ENCODE measurements around the gene FAM149B1.

Gene FAM149B1

GRCh38 chr10:73226663-73227062 lies 58.7 kb downstream of the FAM149B1 start:
- no peak overlapping the region for H3K27ac ChIP-seq (ENCODE audit: low read depth, low read length)

GRCh38 chr10:73228247-73228646 lies 60.3 kb downstream of the FAM149B1 start:
- H3K4me3 ChIP-seq (ENCODE audit: low read depth in 1 of 2, low read length in 2 of 2), result no peak overlapping the region
- H3K27ac ChIP-seq (ENCODE audit: low read depth, low read length), result no peak overlapping the region
- H3K9ac ChIP-seq (ENCODE audit: low read depth in 1 of 2, low read length in 2 of 2), result no peak overlapping the region
- H3K36me3 ChIP-seq (ENCODE audit: control insufficient read depth in 1 of 2, insufficient read depth in 2 of 2, low read length in 2 of 2), result peaks cover 0 to 25% of the 10 kb centered on the region in 2 donors
- no peaks in the 10 kb centered on the region for H3K27me3 ChIP-seq (ENCODE audit: control insufficient read depth in 1 of 2, insufficient read depth in 2 of 2, low read length in 2 of 2)
- H3K9me3 ChIP-seq (ENCODE audit: control insufficient read depth in 1 of 2, low read length in 2 of 2), result no peaks in the 10 kb centered on the region
- no peaks in the 10 kb centered on the region for H3K4me1 ChIP-seq (ENCODE audit: control insufficient read depth in 1 of 2, insufficient read depth in 2 of 2, low read length in 2 of 2)

More at GRCh38 chr10:73226663-73227062, 58.7 kb downstream of the FAM149B1 start:
- peaks cover 0 to 16% of the 10 kb centered on the region in 2 donors for H3K36me3 ChIP-seq (ENCODE audit: control insufficient read depth in 1 of 2, insufficient read depth in 2 of 2, low read length in 2 of 2)
- no peaks in the 10 kb centered on the region for H3K9me3 ChIP-seq (ENCODE audit: control insufficient read depth in 1 of 2, low read length in 2 of 2)
- no peaks in the 10 kb centered on the region for H3K27me3 ChIP-seq (ENCODE audit: control insufficient read depth in 1 of 2, insufficient read depth in 2 of 2, low read length in 2 of 2)
- no peak overlapping the region for H3K9ac ChIP-seq (ENCODE audit: low read depth in 1 of 2, low read length in 2 of 2)
- no peaks in the 10 kb centered on the region for H3K4me1 ChIP-seq (ENCODE audit: control insufficient read depth in 1 of 2, insufficient read depth in 2 of 2, low read length in 2 of 2)
- H3K4me3 ChIP-seq (ENCODE audit: low read depth in 1 of 2, low read length in 2 of 2), result no peak overlapping the region

GRCh38 chr10:73229567-73229966 lies 61.6 kb downstream of the FAM149B1 start:
- H3K27ac ChIP-seq (ENCODE audit: low read depth, low read length), result no peak overlapping the region
- peaks cover 3 to 30% of the 10 kb centered on the region in 2 donors for H3K36me3 ChIP-seq (ENCODE audit: control insufficient read depth in 1 of 2, insufficient read depth in 2 of 2, low read length in 2 of 2)

GRCh38 chr10:73232887-73233286 lies 65.0 kb downstream of the FAM149B1 start:
- H3K4me1 ChIP-seq (ENCODE audit: control insufficient read depth in 1 of 2, insufficient read depth in 2 of 2, low read length in 2 of 2), result no peaks in the 10 kb centered on the region
- no peaks in the 10 kb centered on the region for H3K9me3 ChIP-seq (ENCODE audit: control insufficient read depth in 1 of 2, low read length in 2 of 2)
- no peak overlapping the region for H3K9ac ChIP-seq (ENCODE audit: low read depth in 1 of 2, low read length in 2 of 2)
- H3K27ac ChIP-seq (ENCODE audit: low read depth, low read length), result no peak overlapping the region
- peaks cover 6 to 44% of the 10 kb centered on the region in 2 donors for H3K36me3 ChIP-seq (ENCODE audit: control insufficient read depth in 1 of 2, insufficient read depth in 2 of 2, low read length in 2 of 2)
- H3K4me3 ChIP-seq (ENCODE audit: low read depth in 1 of 2, low read length in 2 of 2), result no peak overlapping the region
- no peaks in the 10 kb centered on the region for H3K27me3 ChIP-seq (ENCODE audit: control insufficient read depth in 1 of 2, insufficient read depth in 2 of 2, low read length in 2 of 2)

More at GRCh38 chr10:73229567-73229966, 61.6 kb downstream of the FAM149B1 start:
- Histone ChIP-seq H3K4me1 (ENCODE audit: control insufficient read depth in 1 of 2, insufficient read depth in 2 of 2, low read length in 2 of 2) (no peaks in the 10 kb centered on the region), H3K9ac (ENCODE audit: low read depth in 1 of 2, low read length in 2 of 2) (no peak overlapping the region), H3K27me3 (ENCODE audit: control insufficient read depth in 1 of 2, insufficient read depth in 2 of 2, low read length in 2 of 2) (no peaks in the 10 kb centered on the region), H3K4me3 (ENCODE audit: low read depth in 1 of 2, low read length in 2 of 2) (no peak overlapping the region), H3K9me3 (ENCODE audit: control insufficient read depth in 1 of 2, low read length in 2 of 2) (no peaks in the 10 kb centered on the region)

- Histone ChIP-seq H3K36me3 (ENCODE audit: control insufficient read depth in 1 of 2, insufficient read depth in 2 of 2, low read length in 2 of 2) (peaks cover 8 to 41% of the 10 kb centered on the region in 2 donors), H3K9ac (ENCODE audit: low read depth in 1 of 2, low read length in 2 of 2) (no peak overlapping the region), H3K27me3 (ENCODE audit: control insufficient read depth in 1 of 2, insufficient read depth in 2 of 2, low read length in 2 of 2) (no peaks in the 10 kb centered on the region), H3K27ac (ENCODE audit: low read depth, low read length) (no peak overlapping the region), H3K4me3 (ENCODE audit: low read depth in 1 of 2, low read length in 2 of 2) (no peak overlapping the region), H3K4me1 (ENCODE audit: control insufficient read depth in 1 of 2, insufficient read depth in 2 of 2, low read length in 2 of 2) (no peaks in the 10 kb centered on the region), H3K9me3 (ENCODE audit: control insufficient read depth in 1 of 2, low read length in 2 of 2) (no peaks in the 10 kb centered on the region)
Observed at GRCh38 chr10:73233883-73234282, 66.0 kb downstream of the FAM149B1 start.

GRCh38 chr10:73234695-73235094 lies 66.8 kb downstream of the FAM149B1 start:
- Histone ChIP-seq H3K4me1 (ENCODE audit: control insufficient read depth in 1 of 2, insufficient read depth in 2 of 2, low read length in 2 of 2) (no peaks in the 10 kb centered on the region), H3K27ac (ENCODE audit: low read depth, low read length) (no peak overlapping the region), H3K4me3 (ENCODE audit: low read depth in 1 of 2, low read length in 2 of 2) (no peak overlapping the region), H3K9ac (ENCODE audit: low read depth in 1 of 2, low read length in 2 of 2) (no peak overlapping the region), H3K27me3 (ENCODE audit: control insufficient read depth in 1 of 2, insufficient read depth in 2 of 2, low read length in 2 of 2) (no peaks in the 10 kb centered on the region), H3K9me3 (ENCODE audit: control insufficient read depth in 1 of 2, low read length in 2 of 2) (no peaks in the 10 kb centered on the region), H3K36me3 (ENCODE audit: control insufficient read depth in 1 of 2, insufficient read depth in 2 of 2, low read length in 2 of 2) (peaks cover 10 to 43% of the 10 kb centered on the region in 2 donors)

- H3K27ac ChIP-seq (ENCODE audit: low read depth, low read length), result no peak overlapping the region
- no peaks in the 10 kb centered on the region for H3K4me1 ChIP-seq (ENCODE audit: control insufficient read depth in 1 of 2, insufficient read depth in 2 of 2, low read length in 2 of 2)
- H3K9me3 ChIP-seq (ENCODE audit: control insufficient read depth in 1 of 2, low read length in 2 of 2), result no peaks in the 10 kb centered on the region
- H3K4me3 ChIP-seq (ENCODE audit: low read depth in 1 of 2, low read length in 2 of 2), result no peak overlapping the region
- no peaks in the 10 kb centered on the region for H3K27me3 ChIP-seq (ENCODE audit: control insufficient read depth in 1 of 2, insufficient read depth in 2 of 2, low read length in 2 of 2)
- H3K9ac ChIP-seq (ENCODE audit: low read depth in 1 of 2, low read length in 2 of 2), result no peak overlapping the region
- H3K36me3 ChIP-seq (ENCODE audit: control insufficient read depth in 1 of 2, insufficient read depth in 2 of 2, low read length in 2 of 2), result peaks cover 14 to 60% of the 10 kb centered on the region in 2 donors
Observed at GRCh38 chr10:73238990-73239566, 71.2 kb downstream of the FAM149B1 start.

GRCh38 chr10:73239908-73240307 lies 72.0 kb downstream of the FAM149B1 start:
- Histone ChIP-seq H3K4me1 (ENCODE audit: control insufficient read depth in 1 of 2, insufficient read depth in 2 of 2, low read length in 2 of 2) (peaks cover 3 to 5% of the 10 kb centered on the region in 2 donors), H3K36me3 (ENCODE audit: control insufficient read depth in 1 of 2, insufficient read depth in 2 of 2, low read length in 2 of 2) (peaks cover 14 to 53% of the 10 kb centered on the region in 2 donors), H3K9ac (ENCODE audit: low read depth in 1 of 2, low read length in 2 of 2) (no peak overlapping the region), H3K27ac (ENCODE audit: low read depth, low read length) (no peak overlapping the region), H3K9me3 (ENCODE audit: control insufficient read depth in 1 of 2, low read length in 2 of 2) (no peaks in the 10 kb centered on the region), H3K27me3 (ENCODE audit: control insufficient read depth in 1 of 2, insufficient read depth in 2 of 2, low read length in 2 of 2) (no peaks in the 10 kb centered on the region), H3K4me3 (ENCODE audit: low read depth in 1 of 2, low read length in 2 of 2) (no peak overlapping the region)

GRCh38 chr10:73244866-73245477 lies 77.1 kb downstream of the FAM149B1 start:
- no peak overlapping the region for H3K4me3 ChIP-seq (ENCODE audit: low read depth in 1 of 2, low read length in 2 of 2)
- peaks cover 21 to 25% of the 10 kb centered on the region in 2 donors for H3K4me1 ChIP-seq (ENCODE audit: control insufficient read depth in 1 of 2, insufficient read depth in 2 of 2, low read length in 2 of 2)
- peaks cover 6 to 32% of the 10 kb centered on the region in 2 donors for H3K36me3 ChIP-seq (ENCODE audit: control insufficient read depth in 1 of 2, insufficient read depth in 2 of 2, low read length in 2 of 2)
- no peaks in the 10 kb centered on the region for H3K9me3 ChIP-seq (ENCODE audit: control insufficient read depth in 1 of 2, low read length in 2 of 2)
- no peak overlapping the region for H3K27ac ChIP-seq (ENCODE audit: low read depth, low read length)
- H3K9ac ChIP-seq (ENCODE audit: low read depth in 1 of 2, low read length in 2 of 2), result peak overlapping the region in 1 of 2 donors; percentile 10
- no peaks in the 10 kb centered on the region for H3K27me3 ChIP-seq (ENCODE audit: control insufficient read depth in 1 of 2, insufficient read depth in 2 of 2, low read length in 2 of 2)

GRCh38 chr10:73246322-73246645 lies 78.4 kb downstream of the FAM149B1 start:
- Histone ChIP-seq H3K4me1 (ENCODE audit: control insufficient read depth in 1 of 2, insufficient read depth in 2 of 2, low read length in 2 of 2) (peaks cover 28 to 33% of the 10 kb centered on the region in 2 donors), H3K36me3 (ENCODE audit: control insufficient read depth in 1 of 2, insufficient read depth in 2 of 2, low read length in 2 of 2) (peaks cover under 1 to 30% of the 10 kb centered on the region in 2 donors), H3K4me3 (ENCODE audit: low read depth in 1 of 2, low read length in 2 of 2) (peak overlapping the region; percentile 68 to 91), H3K9ac (ENCODE audit: low read depth in 1 of 2, low read length in 2 of 2) (peak overlapping the region; percentile 65 to 71), H3K9me3 (ENCODE audit: control insufficient read depth in 1 of 2, low read length in 2 of 2) (no peaks in the 10 kb centered on the region), H3K27me3 (ENCODE audit: control insufficient read depth in 1 of 2, insufficient read depth in 2 of 2, low read length in 2 of 2) (no peaks in the 10 kb centered on the region), H3K27ac (ENCODE audit: low read depth, low read length) (peak overlapping the region; percentile 22)

Measured in duodenal mucosa (tissue), 2 donors.